ENCODE results near the gene TCF7L2.
"Not testable (repeated sequence)": the region's sequence is repeated elsewhere in the genome, so short reads cannot be mapped to it uniquely, and the experiment has no call there.

The TCF7L2 gene

GRCh38 chr10:113094114-113094486 lies 144.1 kb downstream of the TCF7L2 start:
- DNase-seq, result no peak
- in situ Hi-C loops (cut with HindIII; ENCODE audit: low pct_ligation_motif_present, low pct_unique_long_range_greater_than_20kb, low sequenced_read_pairs), result no loop called here

DNA sequence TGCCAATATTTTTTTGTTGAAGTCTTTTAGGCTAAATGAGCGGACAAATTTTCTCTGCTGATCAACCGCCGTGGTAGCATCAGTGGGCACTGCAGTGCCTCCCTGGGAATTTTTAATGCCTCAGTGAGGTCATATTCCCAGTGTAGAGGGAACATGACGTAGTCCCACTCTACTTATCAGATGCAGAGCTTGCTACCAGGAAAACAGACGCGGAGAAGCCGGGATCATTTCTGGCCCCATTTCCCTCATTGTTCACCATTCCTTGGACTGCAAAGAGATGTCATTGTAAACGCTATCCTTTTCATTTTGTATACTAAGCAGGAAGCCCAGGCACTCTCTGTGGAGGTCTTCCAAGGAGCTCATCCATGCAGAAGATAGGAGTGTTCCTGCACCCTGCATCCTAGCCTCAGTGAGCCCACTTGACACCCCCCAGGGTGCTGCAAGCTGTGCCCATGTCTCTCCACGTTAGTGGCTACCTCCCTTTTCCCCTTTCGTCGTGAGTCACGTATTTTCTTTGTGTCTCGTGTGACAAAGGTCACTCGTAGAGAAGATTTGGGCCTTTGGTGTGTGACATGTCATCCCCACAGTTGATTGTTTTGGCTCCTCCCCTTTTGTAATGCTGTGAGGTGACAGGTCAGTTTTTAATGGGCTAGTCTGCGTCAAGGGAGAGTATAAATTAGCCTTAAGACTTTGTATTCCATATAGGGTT lies 145.5 kb downstream of the TCF7L2 start:
- no peak for DNase-seq

DNA sequence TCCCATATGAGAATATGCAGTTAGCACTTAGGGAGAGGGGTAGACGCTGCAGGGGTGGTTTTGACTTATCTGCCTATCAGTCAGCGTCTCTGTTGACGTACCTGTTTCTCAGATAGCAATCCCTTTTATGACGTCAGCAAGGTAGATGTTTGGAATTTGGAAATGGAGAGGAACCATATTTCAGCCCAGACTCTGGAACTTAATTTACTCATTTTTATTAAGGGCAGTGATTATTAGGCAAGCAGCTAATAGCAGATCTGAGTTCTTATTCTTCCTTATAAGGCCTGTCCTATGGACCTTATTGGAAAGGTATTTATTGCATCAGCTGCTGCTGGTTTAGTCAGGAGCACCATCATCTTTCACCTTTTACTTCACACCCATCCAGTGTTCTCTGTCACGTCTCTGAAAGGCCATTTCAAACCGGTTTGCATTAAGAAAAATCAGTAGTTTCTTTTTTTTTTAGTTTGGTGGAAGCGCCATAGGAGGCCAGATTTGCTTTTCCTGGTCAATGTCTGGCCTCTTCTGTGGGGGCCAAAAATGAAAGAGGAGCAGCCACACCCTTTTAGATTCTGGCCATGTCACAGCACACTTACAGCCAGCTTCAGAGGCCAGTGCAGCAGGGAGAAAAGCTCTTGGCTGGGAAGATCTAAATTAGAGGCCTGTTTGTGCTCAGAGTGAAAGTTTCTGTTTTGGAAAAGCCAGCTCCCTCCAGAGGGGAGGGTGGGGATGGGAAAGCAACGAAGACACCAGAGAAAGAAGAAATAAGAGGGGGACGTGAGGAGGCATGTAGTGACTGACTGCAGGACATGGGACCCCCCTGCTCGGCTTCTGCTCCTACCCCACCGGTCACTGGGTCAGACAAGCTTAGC lies 146.3 kb downstream of the TCF7L2 start:
- DNase-seq, result no peak
- in situ Hi-C loops (cut with HindIII; ENCODE audit: low pct_ligation_motif_present, low pct_unique_long_range_greater_than_20kb, low sequenced_read_pairs), result no loop called here

More for the DNA sequence above, 145.5 kb downstream of the TCF7L2 start:
- in situ Hi-C loops (cut with HindIII; ENCODE audit: low pct_ligation_motif_present, low pct_unique_long_range_greater_than_20kb, low sequenced_read_pairs), result no loop called here

DNA sequence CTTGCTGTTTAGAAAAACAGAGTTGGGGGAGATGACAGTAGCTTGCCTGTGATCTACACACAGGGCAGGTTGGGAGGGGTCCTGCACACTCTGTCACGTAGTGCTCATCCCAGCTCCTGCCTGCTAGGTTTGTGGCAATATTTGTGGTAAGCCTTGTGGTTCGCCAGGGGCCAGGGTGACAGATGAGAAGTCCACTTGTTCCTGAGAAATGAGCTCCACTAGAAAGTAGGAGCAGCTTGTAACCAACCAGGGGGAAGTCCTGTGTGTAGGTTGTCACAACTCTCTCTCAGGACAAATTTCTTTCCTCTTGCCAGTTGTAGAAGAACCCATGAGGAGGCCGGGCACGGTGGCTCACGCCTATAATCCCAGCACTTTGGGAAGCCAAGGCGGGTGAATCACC lies 147.0 kb downstream of the TCF7L2 start:
- DNase-seq, result no peak
- in situ Hi-C loops (cut with HindIII; ENCODE audit: low pct_ligation_motif_present, low pct_unique_long_range_greater_than_20kb, low sequenced_read_pairs), result no loop called here

- in situ Hi-C loops (cut with HindIII; ENCODE audit: low pct_ligation_motif_present, low pct_unique_long_range_greater_than_20kb, low sequenced_read_pairs), result no loop called here
- no peak for DNase-seq
These were observed 149.6 kb downstream of the TCF7L2 start for GRCh38 chr10:113099431-113100183.

GRCh38 chr10:113100281-113100680 lies 150.2 kb downstream of the TCF7L2 start:
- no peak for DNase-seq
- in situ Hi-C loops (cut with HindIII; ENCODE audit: low pct_ligation_motif_present, low pct_unique_long_range_greater_than_20kb, low sequenced_read_pairs), result no loop called here

DNA sequence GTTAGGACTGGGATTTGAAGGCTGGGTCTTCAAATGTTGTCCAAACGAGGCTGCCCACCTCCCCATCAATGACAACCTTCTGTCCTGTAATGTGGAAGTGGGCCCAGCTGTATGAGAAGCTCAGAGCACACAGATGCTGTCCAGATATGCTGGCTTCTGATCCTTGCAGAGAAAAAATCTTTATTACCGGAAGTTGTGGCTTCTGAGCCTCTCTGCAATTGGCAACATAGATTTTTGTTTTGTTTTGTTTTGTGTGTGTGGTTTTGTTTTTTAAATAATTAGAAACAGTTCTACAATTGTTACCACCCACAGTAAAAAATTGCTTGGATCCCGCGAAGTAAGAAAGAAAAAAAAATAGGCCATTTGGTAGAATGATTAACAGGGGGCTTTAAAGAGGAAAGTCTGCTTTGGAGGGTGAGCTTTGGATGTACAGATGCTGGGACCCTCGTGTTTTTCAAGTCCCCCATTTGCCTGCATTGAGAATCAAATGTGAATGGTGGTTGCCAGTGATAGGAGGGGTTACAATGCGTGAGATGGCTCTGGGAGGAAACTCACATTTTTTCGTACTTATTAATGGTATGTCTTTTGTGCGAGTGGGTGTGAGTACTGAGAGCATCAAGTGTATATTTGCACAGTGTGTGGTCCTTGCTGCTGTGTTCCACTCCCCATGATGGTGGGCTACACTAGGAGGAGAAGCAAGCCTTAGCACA lies 153.2 kb downstream of the TCF7L2 start:
- no peak for DNase-seq
- in situ Hi-C loops (cut with HindIII; ENCODE audit: low pct_ligation_motif_present, low pct_unique_long_range_greater_than_20kb, low sequenced_read_pairs), result no loop called here

DNA sequence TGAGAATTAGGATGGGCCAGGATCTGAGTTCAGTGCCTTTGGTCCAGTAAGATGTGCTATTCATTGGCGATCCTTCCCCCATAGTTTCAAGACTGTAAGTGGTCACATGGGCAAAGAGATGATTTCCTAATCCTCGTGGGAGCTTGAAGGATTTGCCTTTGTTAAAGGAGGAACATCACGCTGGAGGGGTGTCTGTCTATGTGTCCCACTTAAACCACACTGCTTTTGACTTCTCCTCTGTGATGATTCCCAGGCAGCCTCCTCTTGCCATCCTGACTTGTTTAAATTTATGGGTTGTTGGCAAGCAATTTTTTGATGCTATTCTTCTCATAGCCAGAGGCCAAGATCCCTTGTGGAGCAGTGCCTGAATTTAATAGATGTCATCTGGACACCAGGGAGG lies 154.0 kb downstream of the TCF7L2 start:
- in situ Hi-C loops (cut with HindIII; ENCODE audit: low pct_ligation_motif_present, low pct_unique_long_range_greater_than_20kb, low sequenced_read_pairs), result no loop called here
- no peak for DNase-seq

DNA sequence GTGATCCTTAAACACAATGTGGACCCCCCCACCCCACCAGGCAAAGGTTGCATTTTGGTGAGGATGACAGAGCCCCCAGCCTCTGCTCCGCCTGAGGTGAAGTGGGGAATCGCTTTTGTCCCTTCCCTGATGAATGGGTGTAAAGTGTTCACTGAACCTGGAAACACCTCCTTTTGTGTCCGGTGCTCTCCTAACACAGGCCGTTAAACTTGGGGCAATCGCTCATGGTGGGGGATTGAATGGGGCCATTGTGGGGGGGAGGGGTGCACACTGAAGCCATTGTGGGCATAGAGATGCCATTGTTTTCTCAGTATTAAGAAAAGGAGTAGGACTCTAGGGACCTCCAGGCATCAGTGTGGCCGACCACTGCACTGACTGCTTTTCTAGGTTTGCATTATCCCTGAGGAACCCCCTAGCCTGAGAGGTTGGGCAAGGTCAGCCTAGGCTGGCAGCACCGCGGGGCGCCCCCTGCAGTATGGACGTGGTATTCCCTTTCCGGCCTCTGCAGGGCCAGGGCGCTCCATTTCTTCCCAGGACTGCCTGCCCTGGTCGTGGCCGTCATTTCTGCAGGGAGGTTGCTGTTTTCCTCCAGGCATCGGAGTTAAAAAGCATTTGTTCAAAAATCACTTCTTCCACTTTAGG lies 158.3 kb downstream of the TCF7L2 start:
- in situ Hi-C loops (cut with HindIII; ENCODE audit: low pct_ligation_motif_present, low pct_unique_long_range_greater_than_20kb, low sequenced_read_pairs), result no loop called here
- peak; percentile 38 for DNase-seq

GRCh38 chr10:113108948-113109347 lies 158.9 kb downstream of the TCF7L2 start:
- in situ Hi-C loops (cut with HindIII; ENCODE audit: low pct_ligation_motif_present, low pct_unique_long_range_greater_than_20kb, low sequenced_read_pairs), result no loop called here
- DNase-seq, result no peak

GRCh38 chr10:113109482-113109881 lies 159.4 kb downstream of the TCF7L2 start:
- in situ Hi-C loops (cut with HindIII; ENCODE audit: low pct_ligation_motif_present, low pct_unique_long_range_greater_than_20kb, low sequenced_read_pairs); DNase-seq: not testable (repeated sequence)

DNA sequence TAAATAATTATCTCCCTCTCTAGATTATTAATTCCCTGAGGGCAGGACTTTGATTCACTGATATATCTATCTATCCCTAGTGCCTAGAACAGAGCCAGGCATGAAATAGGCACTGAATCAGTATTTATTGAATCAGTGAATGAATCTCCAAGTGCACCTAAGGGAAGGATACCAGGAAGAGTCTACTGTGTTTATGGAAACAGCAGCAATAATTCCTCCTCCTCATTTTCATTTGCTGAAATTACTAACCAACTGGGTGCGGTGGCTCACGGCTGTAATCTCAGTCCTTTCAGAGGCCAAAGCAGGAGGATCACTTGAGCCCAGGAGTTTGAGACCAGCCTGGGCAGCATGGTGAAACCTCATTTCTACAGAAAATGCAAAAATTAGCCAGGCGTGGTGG lies 161.2 kb downstream of the TCF7L2 start:
- no peak for DNase-seq
- in situ Hi-C loops (cut with HindIII; ENCODE audit: low pct_ligation_motif_present, low pct_unique_long_range_greater_than_20kb, low sequenced_read_pairs), result no loop called here

DNA sequence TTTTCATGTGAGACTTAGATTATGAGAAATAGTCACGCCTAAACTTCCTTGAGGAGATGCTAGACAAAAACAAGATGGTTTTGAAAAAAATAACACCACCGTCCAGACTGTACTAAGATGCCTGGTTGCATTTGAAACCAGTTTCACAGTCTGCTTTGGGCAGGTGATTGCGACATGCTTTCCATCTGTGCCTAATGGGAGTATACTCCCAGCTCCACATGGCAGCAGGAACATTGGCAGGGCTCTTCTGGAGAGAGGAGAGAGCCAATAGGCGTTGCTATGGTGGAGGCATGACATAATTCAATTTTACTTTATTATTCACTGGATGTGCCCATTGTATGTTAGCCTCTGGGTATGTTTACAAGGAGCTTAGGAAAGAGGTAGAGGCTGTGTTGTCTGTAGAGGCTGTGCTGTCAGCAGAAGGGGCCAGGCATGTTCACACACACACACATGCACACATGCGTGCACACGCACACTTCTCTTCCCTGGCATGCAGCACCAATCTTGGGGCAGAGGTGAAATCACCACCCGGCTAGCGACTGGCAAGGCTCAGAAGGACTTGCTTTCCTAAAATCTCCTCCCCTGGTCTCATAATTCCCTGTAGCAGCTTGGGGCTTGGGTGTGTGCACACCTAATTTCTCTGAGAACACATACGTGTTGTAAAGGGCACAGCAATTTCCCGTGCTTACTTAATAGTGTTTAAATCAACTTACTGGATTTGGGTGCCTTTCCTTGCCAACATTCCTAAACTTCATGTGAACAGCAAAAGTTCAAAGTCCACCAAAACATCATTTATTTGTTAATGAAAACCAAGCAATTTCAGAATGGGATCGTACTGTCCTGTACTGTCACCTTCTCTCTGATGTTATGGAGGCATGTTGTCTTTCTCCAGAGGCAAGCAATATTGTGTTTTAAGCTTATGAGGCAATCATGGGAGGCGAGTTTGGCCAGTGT lies 162.1 kb downstream of the TCF7L2 start:
- in situ Hi-C loops (cut with HindIII; ENCODE audit: low pct_ligation_motif_present, low pct_unique_long_range_greater_than_20kb, low sequenced_read_pairs), result no loop called here
- DNase-seq, result no peak

DNA sequence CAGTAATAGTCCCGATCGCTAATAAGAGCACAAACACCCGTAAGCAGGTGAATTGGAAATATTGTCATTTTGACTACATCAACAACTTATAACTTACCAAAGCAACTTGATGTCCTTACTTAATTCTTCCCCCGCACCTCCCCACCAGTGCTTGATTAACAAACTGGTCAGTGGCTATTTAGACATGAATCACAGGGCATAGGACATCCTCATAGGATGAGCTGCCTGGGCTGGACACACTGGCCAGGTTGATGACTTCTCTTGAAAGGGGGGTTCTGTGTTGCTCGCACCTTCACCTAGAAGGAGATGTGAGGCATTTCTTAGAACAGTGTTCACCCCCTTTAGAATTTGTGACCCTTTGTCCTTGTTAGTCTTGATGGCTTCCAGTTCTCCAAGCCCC lies 163.2 kb downstream of the TCF7L2 start:
- no peak for DNase-seq
- in situ Hi-C loops (cut with HindIII; ENCODE audit: low pct_ligation_motif_present, low pct_unique_long_range_greater_than_20kb, low sequenced_read_pairs), result no loop called here

- in situ Hi-C loops (cut with HindIII; ENCODE audit: low pct_ligation_motif_present, low pct_unique_long_range_greater_than_20kb, low sequenced_read_pairs), result no loop called here
- DNase-seq, result no peak
These were observed 163.9 kb downstream of the TCF7L2 start for GRCh38 chr10:113113918-113114317.

DNA sequence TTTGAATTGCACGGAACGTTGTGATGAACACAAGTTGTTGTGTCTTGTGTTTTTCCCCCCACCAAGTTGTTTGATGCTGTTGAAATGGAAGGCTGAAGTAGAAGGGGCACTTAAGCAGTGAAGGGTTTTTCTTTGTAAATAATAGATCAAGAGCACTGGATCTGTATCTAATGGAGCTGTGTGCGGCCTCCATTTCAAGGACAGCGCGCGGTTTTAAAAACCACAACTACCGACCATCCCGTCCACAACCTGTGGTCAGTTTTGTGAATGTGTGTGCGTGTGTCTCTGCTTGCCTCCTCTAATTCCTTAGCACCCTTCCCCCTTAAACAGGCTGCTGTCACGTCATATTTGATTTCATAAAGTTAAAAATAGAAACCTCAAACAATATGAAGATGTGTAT lies 165.5 kb downstream of the TCF7L2 start:
- in situ Hi-C loops (cut with HindIII; ENCODE audit: low pct_ligation_motif_present, low pct_unique_long_range_greater_than_20kb, low sequenced_read_pairs), result no loop called here

DNA sequence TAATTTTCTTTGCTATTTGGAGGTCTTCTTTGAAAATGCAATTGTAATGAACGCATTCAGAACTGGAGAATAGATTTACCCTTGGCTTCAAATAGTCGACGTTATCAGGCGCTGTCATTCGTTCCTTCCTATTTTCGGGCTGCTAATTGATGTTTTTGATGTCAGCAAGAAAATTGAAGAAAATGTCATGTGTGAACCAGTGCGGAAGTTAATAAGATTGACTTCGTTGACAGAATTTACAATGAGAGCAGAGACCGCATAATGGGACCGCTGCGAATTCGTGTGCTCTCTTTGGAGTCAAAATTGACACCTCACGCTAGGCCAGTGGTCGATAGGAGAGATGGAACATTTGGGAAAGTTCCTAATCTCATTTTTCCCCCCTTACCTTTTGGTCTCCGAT lies 168.8 kb downstream of the TCF7L2 start:
- in situ Hi-C loops (cut with HindIII; ENCODE audit: low pct_ligation_motif_present, low pct_unique_long_range_greater_than_20kb, low sequenced_read_pairs), result no loop called here
- DNase-seq, result no peak

More for the DNA sequence above, 165.5 kb downstream of the TCF7L2 start:
- DNase-seq, result no peak

Data from ACHN (cell line).